Measurements from ENCODE around the gene DUSP1. TPM values are rescaled to one million over a fixed set of nuclear protein-coding genes. Genes with fewer than 3 reads are reported as not detected.

Gene DUSP1
- total RNA-seq, 1 donor from 2014 or later: 258 TPM

- no peak for DNase-seq (ENCODE audit: extremely low read depth, low read depth, low spot score)
These were observed 25.2 kb downstream of the DUSP1 start for GRCh38 chr5:172745838-172746237.

- no peak for DNase-seq (ENCODE audit: extremely low read depth, low read depth, low spot score)
These were observed 25.6 kb downstream of the DUSP1 start for GRCh38 chr5:172745406-172745805.

GRCh38 chr5:172744123-172745104 lies 26.6 kb downstream of the DUSP1 start:
- DNase-seq (ENCODE audit: extremely low read depth, low read depth, low spot score): no peak

- no peak for DNase-seq (ENCODE audit: extremely low read depth, low read depth, low spot score)
These were observed 27.7 kb downstream of the DUSP1 start for GRCh38 chr5:172743112-172743959.

- no peak for DNase-seq (ENCODE audit: extremely low read depth, low read depth, low spot score)
These were observed 29.8 kb downstream of the DUSP1 start for GRCh38 chr5:172741206-172741582.

GRCh38 chr5:172740428-172741205 lies 30.4 kb downstream of the DUSP1 start:
- no peak for DNase-seq (ENCODE audit: extremely low read depth, low read depth, low spot score)

GRCh38 chr5:172739375-172739774 lies 31.6 kb downstream of the DUSP1 start:
- no peak for DNase-seq (ENCODE audit: extremely low read depth, low read depth, low spot score)

- no peak for DNase-seq (ENCODE audit: extremely low read depth, low read depth, low spot score)
These were observed 34.4 kb downstream of the DUSP1 start for GRCh38 chr5:172736508-172737135.

GRCh38 chr5:172735141-172735831 lies 35.7 kb downstream of the DUSP1 start:
- DNase-seq (ENCODE audit: extremely low read depth, low read depth, low spot score): no peak

GRCh38 chr5:172733974-172734346 lies 37.0 kb downstream of the DUSP1 start:
- no peak for DNase-seq (ENCODE audit: extremely low read depth, low read depth, low spot score)

GRCh38 chr5:172733131-172733973 lies 37.6 kb downstream of the DUSP1 start:
- DNase-seq (ENCODE audit: extremely low read depth, low read depth, low spot score): no peak

GRCh38 chr5:172732201-172732865 lies 38.7 kb downstream of the DUSP1 start:
- DNase-seq (ENCODE audit: extremely low read depth, low read depth, low spot score): no peak

GRCh38 chr5:172731680-172732074 lies 39.3 kb downstream of the DUSP1 start:
- DNase-seq (ENCODE audit: extremely low read depth, low read depth, low spot score): no peak

GRCh38 chr5:172730981-172731679 lies 39.9 kb downstream of the DUSP1 start:
- DNase-seq (ENCODE audit: extremely low read depth, low read depth, low spot score): no peak

- DNase-seq (ENCODE audit: extremely low read depth, low read depth, low spot score): no peak
These were observed 40.8 kb downstream of the DUSP1 start for GRCh38 chr5:172730222-172730621.

- no peak for DNase-seq (ENCODE audit: extremely low read depth, low read depth, low spot score)
These were observed 41.4 kb downstream of the DUSP1 start for GRCh38 chr5:172729588-172729987.

- no peak for DNase-seq (ENCODE audit: extremely low read depth, low read depth, low spot score)
These were observed 42.3 kb downstream of the DUSP1 start for GRCh38 chr5:172728481-172729241.
